Loucy (cell line): ENCODE data around the gene PKP1.

Experiments used
- CTCF ChIP-seq: fragments of 200-600 bp; sonication (generic); conservative IDR thresholded peaks from 2 replicates; pipeline ENCODE4 v1.5.1; 2014; ENCODE audit warnings: mild to moderate bottlenecking, antibody characterized with exemption, low read length
- EZH2phosphoT487 ChIP-seq: fragments of 200-600 bp; IDR thresholded peaks from 2 replicates; pipeline ENCODE4 v1.6.1; 2018; ENCODE audit warnings: antibody characterized with exemption, mild to moderate bottlenecking, moderate library complexity, borderline replicate concordance

DNA sequence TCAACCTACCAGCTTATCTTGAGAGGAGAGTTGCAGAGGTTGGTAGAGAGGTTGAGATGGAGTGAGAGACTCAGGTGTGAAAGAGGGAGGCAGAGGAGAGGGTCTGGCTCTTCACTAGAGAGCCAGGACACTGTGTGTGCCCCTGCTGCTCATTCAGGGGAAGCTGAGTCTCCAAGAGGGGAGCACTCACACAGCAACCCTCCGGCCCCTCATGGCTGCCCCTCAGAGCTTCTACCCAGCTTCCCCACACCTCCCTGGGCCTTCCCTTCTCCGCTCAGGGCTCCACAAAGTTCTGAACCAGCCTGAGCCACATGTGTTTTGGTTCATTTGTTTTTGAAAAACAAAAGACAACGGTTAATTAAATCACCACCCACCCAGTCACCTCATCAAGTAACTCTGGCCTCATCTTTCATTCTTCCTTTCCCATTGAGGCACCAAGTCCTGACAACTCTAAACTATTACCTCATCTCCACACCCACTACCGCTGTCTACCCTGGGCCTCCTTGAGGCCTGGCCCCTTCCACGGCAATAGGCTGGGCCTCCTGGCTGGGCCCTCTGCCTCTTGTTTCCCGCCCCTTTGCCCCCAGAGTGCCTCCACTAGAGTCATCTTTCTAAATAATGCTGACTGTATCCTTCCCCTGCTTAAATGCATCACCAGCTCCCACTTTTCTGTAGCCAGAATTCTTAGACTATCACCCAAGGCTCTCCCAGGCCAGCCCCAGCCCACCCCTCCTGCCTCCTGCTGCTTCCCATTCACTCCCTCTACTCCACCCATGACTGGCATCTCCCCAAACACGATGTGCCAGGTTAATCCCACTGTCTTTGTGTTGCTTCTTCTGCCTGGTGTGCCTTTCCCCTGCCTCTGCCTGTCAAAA is 61.1 kb downstream of the PKP1 start:
- TF ChIP-seq CTCF, result no peak
- TF ChIP-seq EZH2phosphoT487, result no peak
